ENCODE results near the gene PDCD1.

DNA sequence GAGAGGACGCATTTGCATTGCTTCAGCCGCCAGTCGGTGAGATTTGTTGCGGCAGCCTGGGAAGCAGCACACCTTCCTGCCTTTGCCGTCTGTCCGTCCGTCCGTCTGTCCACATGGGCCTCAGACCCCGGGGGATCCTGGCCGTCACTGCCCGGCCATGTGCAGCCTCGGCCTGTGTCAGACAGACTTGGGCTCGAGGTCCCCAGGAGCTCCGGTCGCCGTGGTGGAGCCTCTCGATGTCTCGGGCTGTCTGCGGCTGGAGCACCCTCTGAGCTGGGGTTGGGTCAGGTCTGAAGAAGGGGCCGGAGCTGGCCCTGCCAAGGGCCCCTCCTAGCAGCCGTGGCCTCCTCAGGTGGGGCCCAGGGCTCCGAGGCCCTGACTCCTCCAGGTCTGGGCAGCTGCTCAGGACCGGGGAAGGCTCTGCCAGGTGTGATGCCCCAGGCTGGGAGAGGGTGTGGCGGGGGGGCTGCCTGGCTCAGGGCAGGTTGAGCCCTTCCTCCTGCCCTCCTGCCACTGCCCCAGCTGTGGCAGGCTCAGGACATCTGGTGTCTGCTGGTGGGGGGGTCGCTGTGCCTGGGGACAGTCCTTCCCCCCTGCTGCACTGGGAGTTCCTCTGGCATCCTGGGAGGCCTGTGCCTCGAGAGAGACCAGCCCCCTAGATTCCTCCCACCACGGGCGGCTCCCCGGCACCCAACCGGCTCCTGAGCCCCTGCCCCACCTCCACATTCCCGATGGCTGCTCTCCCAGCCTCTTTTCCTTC is 37.9 kb downstream of the PDCD1 start:
- TF ChIP-seq TAF1 (IDR thresholded peaks at IDR 0.05; ENCODE audit: borderline replicate concordance, insufficient read depth, low read length) = no peak
- TF ChIP-seq, protein P1, sequence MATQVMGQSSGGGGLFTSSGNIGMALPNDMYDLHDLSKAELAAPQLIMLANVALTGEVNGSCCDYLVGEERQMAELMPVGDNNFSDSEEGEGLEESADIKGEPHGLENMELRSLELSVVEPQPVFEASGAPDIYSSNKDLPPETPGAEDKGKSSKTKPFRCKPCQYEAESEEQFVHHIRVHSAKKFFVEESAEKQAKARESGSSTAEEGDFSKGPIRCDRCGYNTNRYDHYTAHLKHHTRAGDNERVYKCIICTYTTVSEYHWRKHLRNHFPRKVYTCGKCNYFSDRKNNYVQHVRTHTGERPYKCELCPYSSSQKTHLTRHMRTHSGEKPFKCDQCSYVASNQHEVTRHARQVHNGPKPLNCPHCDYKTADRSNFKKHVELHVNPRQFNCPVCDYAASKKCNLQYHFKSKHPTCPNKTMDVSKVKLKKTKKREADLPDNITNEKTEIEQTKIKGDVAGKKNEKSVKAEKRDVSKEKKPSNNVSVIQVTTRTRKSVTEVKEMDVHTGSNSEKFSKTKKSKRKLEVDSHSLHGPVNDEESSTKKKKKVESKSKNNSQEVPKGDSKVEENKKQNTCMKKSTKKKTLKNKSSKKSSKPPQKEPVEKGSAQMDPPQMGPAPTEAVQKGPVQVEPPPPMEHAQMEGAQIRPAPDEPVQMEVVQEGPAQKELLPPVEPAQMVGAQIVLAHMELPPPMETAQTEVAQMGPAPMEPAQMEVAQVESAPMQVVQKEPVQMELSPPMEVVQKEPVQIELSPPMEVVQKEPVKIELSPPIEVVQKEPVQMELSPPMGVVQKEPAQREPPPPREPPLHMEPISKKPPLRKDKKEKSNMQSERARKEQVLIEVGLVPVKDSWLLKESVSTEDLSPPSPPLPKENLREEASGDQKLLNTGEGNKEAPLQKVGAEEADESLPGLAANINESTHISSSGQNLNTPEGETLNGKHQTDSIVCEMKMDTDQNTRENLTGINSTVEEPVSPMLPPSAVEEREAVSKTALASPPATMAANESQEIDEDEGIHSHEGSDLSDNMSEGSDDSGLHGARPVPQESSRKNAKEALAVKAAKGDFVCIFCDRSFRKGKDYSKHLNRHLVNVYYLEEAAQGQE (IDR thresholded peaks at IDR 0.05; ENCODE audit: insufficient read depth in 1 of 2, low read depth in 2 of 2, low read length in 2 of 2) = no peak
- no peak for TF ChIP-seq POLR2AphosphoS5 (IDR thresholded peaks at IDR 0.05; ENCODE audit: low read depth, low read length)

All from PFSK-1 (cell line).